Loucy (cell line): Measurements from ENCODE around the gene ACVRL1.

Experiments
- CTCF ChIP-seq: fragments of 200-600 bp; sonication (generic); conservative IDR thresholded peaks from 2 replicates; pipeline ENCODE4 v1.5.1; 2014; ENCODE audit warnings: mild to moderate bottlenecking, antibody characterized with exemption, low read length
- EZH2phosphoT487 ChIP-seq: fragments of 200-600 bp; IDR thresholded peaks from 2 replicates; pipeline ENCODE4 v1.6.1; 2018; ENCODE audit warnings: antibody characterized with exemption, mild to moderate bottlenecking, moderate library complexity, borderline replicate concordance

- TF ChIP-seq CTCF = no peak
- TF ChIP-seq EZH2phosphoT487 = no peak
Observed at GRCh38 chr12:51865757-51866270, 41.5 kb upstream of the ACVRL1 start.
